ENCODE results near the gene TRAF3.
"Not testable (repeated sequence)": the region's sequence is repeated elsewhere in the genome, so short reads cannot be mapped to it uniquely, and the experiment has no call there.

Gene TRAF3

DNA sequence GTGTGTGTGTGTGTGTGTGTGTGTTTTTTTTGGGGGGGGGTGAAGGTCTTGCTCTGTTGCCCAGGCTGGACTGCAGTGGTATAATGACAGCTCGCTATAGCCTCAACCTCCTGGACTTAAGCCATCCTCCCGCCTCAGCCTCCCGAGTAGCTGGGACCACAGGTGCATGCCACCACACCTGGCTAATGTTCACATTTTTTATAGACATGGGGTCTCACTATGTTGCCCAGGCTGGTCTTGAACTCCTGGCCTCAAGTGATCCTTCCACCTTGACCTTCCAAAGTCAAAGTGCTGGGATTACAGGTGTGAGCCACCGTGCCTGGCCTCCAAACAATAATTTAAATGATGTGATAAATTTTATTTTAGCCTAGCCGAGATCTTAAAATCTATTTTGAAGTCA lies 59.9 kb downstream of the TRAF3 start:
- H4K12ac ChIP-seq (ENCODE audit: low read depth, low read length); H3K4ac ChIP-seq (ENCODE audit: low read depth, low read length); H3K27me3 ChIP-seq (ENCODE audit: insufficient read depth, low read length); H3K18ac ChIP-seq (ENCODE audit: low read length); H2BK12ac ChIP-seq (ENCODE audit: low read length); H3K27ac ChIP-seq (ENCODE audit: low read depth, low read length); H3K79me2 ChIP-seq (ENCODE audit: control insufficient read depth, insufficient read depth, low read length, poor library complexity); H3K9me3 ChIP-seq (ENCODE audit: insufficient read depth, low read depth, low read length); H3K14ac ChIP-seq (ENCODE audit: low read length); H2BK5ac ChIP-seq (ENCODE audit: low read depth, low read length, poor library complexity); H2BK120ac ChIP-seq (ENCODE audit: insufficient read depth, low read length, poor library complexity); H4K8ac ChIP-seq (ENCODE audit: low read depth, low read length); H3K4me1 ChIP-seq (ENCODE audit: control insufficient read depth in 1 of 2, insufficient read depth in 2 of 2, low read length in 2 of 2); H3K36me3 ChIP-seq (ENCODE audit: control insufficient read depth in 1 of 2, insufficient read depth in 2 of 2, low read length in 2 of 2); H3K4me2 ChIP-seq (ENCODE audit: low read length); H3K9ac ChIP-seq (ENCODE audit: low read length); H3K4me3 ChIP-seq (ENCODE audit: low read depth, low read length); H2AK5ac ChIP-seq (ENCODE audit: low read length); H3K79me1 ChIP-seq (ENCODE audit: low read length); H4K91ac ChIP-seq (ENCODE audit: low read depth, low read length); H2AFZ ChIP-seq (ENCODE audit: insufficient read depth, low read length, poor library complexity); DNase-seq; H3K23ac ChIP-seq (ENCODE audit: low read length): not testable (repeated sequence)
- WGBS (ENCODE audit: extremely low coverage, insufficient coverage, insufficient read length): no CpG with 5 or more reads among the region's 5 CpGs

DNA sequence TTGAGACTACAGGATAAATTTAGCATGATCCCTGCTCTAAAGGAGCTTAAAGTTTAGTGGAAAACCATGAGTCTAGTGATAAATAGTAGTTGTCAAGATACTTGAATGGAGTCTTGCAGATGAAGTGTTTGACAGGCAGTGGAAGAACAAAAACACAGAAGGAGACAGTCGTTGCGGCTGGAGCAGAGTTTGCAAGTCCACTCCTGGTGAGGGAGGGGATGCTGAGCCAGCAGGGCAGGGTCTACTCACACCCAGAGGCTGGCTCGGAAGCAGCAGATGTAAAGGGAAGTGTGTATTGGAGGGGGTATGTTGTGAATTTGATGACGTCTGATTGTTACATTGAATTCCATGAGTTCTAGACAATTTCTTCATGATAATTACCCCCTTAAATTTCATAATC lies 61.3 kb downstream of the TRAF3 start:
- no peaks in the 10 kb centered on the region for H3K4me1 ChIP-seq (ENCODE audit: control insufficient read depth in 1 of 2, insufficient read depth in 2 of 2, low read length in 2 of 2)
- no peak overlapping the region for H4K8ac ChIP-seq (ENCODE audit: low read depth, low read length)
- H3K4ac ChIP-seq (ENCODE audit: low read depth, low read length): no peak overlapping the region
- DNase-seq: no peak
- H3K4me3 ChIP-seq (ENCODE audit: low read depth, low read length): no peak overlapping the region
- no peak overlapping the region for H2AK5ac ChIP-seq (ENCODE audit: low read length)
- H2BK120ac ChIP-seq (ENCODE audit: insufficient read depth, low read length, poor library complexity): no peak overlapping the region
- no peaks in the 10 kb centered on the region for H3K9me3 ChIP-seq (ENCODE audit: insufficient read depth, low read depth, low read length)
- no peak overlapping the region for H3K9ac ChIP-seq (ENCODE audit: low read length)
- peaks cover 0 to under 1% of the 10 kb centered on the region in 2 experiments for H3K36me3 ChIP-seq (ENCODE audit: control insufficient read depth in 1 of 2, insufficient read depth in 2 of 2, low read length in 2 of 2)
- no peak overlapping the region for H3K23ac ChIP-seq (ENCODE audit: low read length)
- no peak overlapping the region for H3K27ac ChIP-seq (ENCODE audit: low read depth, low read length)
- H2BK12ac ChIP-seq (ENCODE audit: low read length): no peak overlapping the region
- H4K12ac ChIP-seq (ENCODE audit: low read depth, low read length): no peak overlapping the region
- no peak overlapping the region for H2AFZ ChIP-seq (ENCODE audit: insufficient read depth, low read length, poor library complexity)
- no peak overlapping the region for H3K18ac ChIP-seq (ENCODE audit: low read length)
- no peak overlapping the region for H3K14ac ChIP-seq (ENCODE audit: low read length)
- WGBS (ENCODE audit: extremely low coverage, insufficient coverage, insufficient read length): no CpG with 5 or more reads among the region's 4 CpGs
- H3K79me1 ChIP-seq (ENCODE audit: low read length): no peaks in the 10 kb centered on the region
- no peak overlapping the region for H2BK5ac ChIP-seq (ENCODE audit: low read depth, low read length, poor library complexity)
- H4K91ac ChIP-seq (ENCODE audit: low read depth, low read length): no peak overlapping the region
- no peak overlapping the region for H3K4me2 ChIP-seq (ENCODE audit: low read length)
- no peaks in the 10 kb centered on the region for H3K79me2 ChIP-seq (ENCODE audit: control insufficient read depth, insufficient read depth, low read length, poor library complexity)
- no peaks in the 10 kb centered on the region for H3K27me3 ChIP-seq (ENCODE audit: insufficient read depth, low read length)

DNA sequence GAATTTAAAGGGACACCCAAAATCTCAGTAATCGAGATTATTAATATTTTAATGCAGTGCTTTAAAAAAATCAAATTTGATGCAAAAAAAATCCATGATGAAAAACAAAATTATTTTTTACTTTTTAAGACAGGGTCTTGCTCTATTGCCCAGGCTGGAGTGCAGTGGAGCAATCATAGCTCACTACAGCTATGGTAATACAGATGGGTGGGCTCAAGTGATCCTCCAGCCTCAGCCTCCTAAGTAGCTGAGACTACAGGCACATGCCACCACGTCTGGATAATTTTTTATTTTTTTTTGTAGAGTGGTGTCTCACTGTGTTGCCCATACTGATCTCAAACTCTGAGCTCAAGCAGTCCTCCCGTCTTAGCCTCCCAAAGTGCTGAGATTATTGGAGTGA lies 62.9 kb downstream of the TRAF3 start:
- no peak for DNase-seq
- Histone ChIP-seq H2AK5ac (ENCODE audit: low read length) (no peak overlapping the region), H3K14ac (ENCODE audit: low read length) (no peak overlapping the region), H2BK120ac (ENCODE audit: insufficient read depth, low read length, poor library complexity) (no peak overlapping the region), H3K4me2 (ENCODE audit: low read length) (no peak overlapping the region), H3K79me1 (ENCODE audit: low read length) (no peaks in the 10 kb centered on the region), H3K27ac (ENCODE audit: low read depth, low read length) (no peak overlapping the region), H4K12ac (ENCODE audit: low read depth, low read length) (no peak overlapping the region), H3K4ac (ENCODE audit: low read depth, low read length) (no peak overlapping the region), H3K9ac (ENCODE audit: low read length) (no peak overlapping the region), H3K36me3 (ENCODE audit: control insufficient read depth in 1 of 2, insufficient read depth in 2 of 2, low read length in 2 of 2) (peaks cover 0 to 1% of the 10 kb centered on the region in 2 experiments), H2AFZ (ENCODE audit: insufficient read depth, low read length, poor library complexity) (no peak overlapping the region), H3K4me1 (ENCODE audit: control insufficient read depth in 1 of 2, insufficient read depth in 2 of 2, low read length in 2 of 2) (no peaks in the 10 kb centered on the region), H4K8ac (ENCODE audit: low read depth, low read length) (no peak overlapping the region), H3K18ac (ENCODE audit: low read length) (no peak overlapping the region), H4K91ac (ENCODE audit: low read depth, low read length) (no peak overlapping the region), H3K9me3 (ENCODE audit: insufficient read depth, low read depth, low read length) (no peaks in the 10 kb centered on the region), H3K4me3 (ENCODE audit: low read depth, low read length) (no peak overlapping the region), H3K79me2 (ENCODE audit: control insufficient read depth, insufficient read depth, low read length, poor library complexity) (no peaks in the 10 kb centered on the region), H2BK5ac (ENCODE audit: low read depth, low read length, poor library complexity) (no peak overlapping the region), H2BK12ac (ENCODE audit: low read length) (no peak overlapping the region), H3K23ac (ENCODE audit: low read length) (no peak overlapping the region), H3K27me3 (ENCODE audit: insufficient read depth, low read length) (no peaks in the 10 kb centered on the region)
- WGBS (ENCODE audit: extremely low coverage, insufficient coverage, insufficient read length): no CpG with 5 or more reads among the region's 3 CpGs

DNA sequence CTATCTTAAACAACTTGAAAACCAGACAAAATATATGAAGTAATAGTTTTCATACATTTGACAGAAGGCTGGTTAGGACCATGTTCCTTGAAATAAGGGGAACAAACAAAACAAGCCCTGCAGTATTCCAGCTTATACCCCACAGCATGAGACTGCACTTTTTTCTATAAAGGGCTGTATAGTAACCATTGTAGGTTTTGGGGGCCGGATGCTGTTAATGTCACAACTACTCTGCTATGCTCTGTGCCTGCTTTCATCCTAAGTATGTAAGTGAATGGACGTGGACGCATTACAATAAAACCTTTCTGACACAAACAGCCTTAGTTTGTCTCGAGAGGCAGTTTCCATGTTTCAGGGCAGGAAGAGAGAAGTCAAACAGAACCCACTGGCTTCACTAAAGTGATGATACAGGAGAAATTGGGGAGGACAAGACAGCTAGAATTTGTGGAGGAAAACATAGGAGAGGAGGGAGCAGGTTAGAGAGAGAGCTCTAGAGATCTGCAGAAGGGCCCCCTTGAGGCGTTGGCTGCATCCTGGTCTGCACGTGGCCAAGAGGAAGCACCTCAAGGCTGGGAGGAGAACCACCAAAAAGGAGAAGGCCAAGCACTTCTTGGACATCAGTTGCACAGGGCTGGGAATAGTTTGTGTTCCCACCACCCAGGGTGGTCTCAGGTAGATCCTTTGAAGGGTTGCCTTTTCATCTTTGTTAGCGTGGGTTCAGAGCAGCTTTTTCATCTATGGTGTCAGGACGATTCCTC lies 63.7 kb downstream of the TRAF3 start:
- H3K9ac ChIP-seq (ENCODE audit: low read length): no peak overlapping the region

More for the DNA sequence above, 63.7 kb downstream of the TRAF3 start:
- DNase-seq: no peak
- H3K4me3 ChIP-seq (ENCODE audit: low read depth, low read length): no peak overlapping the region
- no peak overlapping the region for H3K4me2 ChIP-seq (ENCODE audit: low read length)
- no peak overlapping the region for H4K8ac ChIP-seq (ENCODE audit: low read depth, low read length)
- no peak overlapping the region for H2BK120ac ChIP-seq (ENCODE audit: insufficient read depth, low read length, poor library complexity)
- no peak overlapping the region for H3K18ac ChIP-seq (ENCODE audit: low read length)
- no peak overlapping the region for H2AFZ ChIP-seq (ENCODE audit: insufficient read depth, low read length, poor library complexity)
- H3K23ac ChIP-seq (ENCODE audit: low read length): no peak overlapping the region
- H3K27me3 ChIP-seq (ENCODE audit: insufficient read depth, low read length): no peaks in the 10 kb centered on the region
- no peaks in the 10 kb centered on the region for H3K79me2 ChIP-seq (ENCODE audit: control insufficient read depth, insufficient read depth, low read length, poor library complexity)
- no peak overlapping the region for H2BK12ac ChIP-seq (ENCODE audit: low read length)
- no peak overlapping the region for H2BK5ac ChIP-seq (ENCODE audit: low read depth, low read length, poor library complexity)
- H2AK5ac ChIP-seq (ENCODE audit: low read length): no peak overlapping the region
- WGBS (ENCODE audit: extremely low coverage, insufficient coverage, insufficient read length): no CpG with 5 or more reads among the region's 8 CpGs
- no peak overlapping the region for H4K91ac ChIP-seq (ENCODE audit: low read depth, low read length)
- H4K12ac ChIP-seq (ENCODE audit: low read depth, low read length): no peak overlapping the region
- no peak overlapping the region for H3K14ac ChIP-seq (ENCODE audit: low read length)
- no peaks in the 10 kb centered on the region for H3K9me3 ChIP-seq (ENCODE audit: insufficient read depth, low read depth, low read length)
- no peaks in the 10 kb centered on the region for H3K79me1 ChIP-seq (ENCODE audit: low read length)
- H3K27ac ChIP-seq (ENCODE audit: low read depth, low read length): no peak overlapping the region
- H3K36me3 ChIP-seq (ENCODE audit: control insufficient read depth in 1 of 2, insufficient read depth in 2 of 2, low read length in 2 of 2): peaks cover 0 to 1% of the 10 kb centered on the region in 2 experiments
- no peaks in the 10 kb centered on the region for H3K4me1 ChIP-seq (ENCODE audit: control insufficient read depth in 1 of 2, insufficient read depth in 2 of 2, low read length in 2 of 2)
- H3K4ac ChIP-seq (ENCODE audit: low read depth, low read length): no peak overlapping the region
